ENCODE measurements around the gene TRIM56. TPM values are rescaled to one million over a fixed set of nuclear protein-coding genes. Genes with fewer than 3 reads are reported as not detected.
"Not testable (repeated sequence)": the region's sequence is repeated elsewhere in the genome, so short reads cannot be mapped to it uniquely, and the experiment has no call there.

Gene TRIM56, protein sequence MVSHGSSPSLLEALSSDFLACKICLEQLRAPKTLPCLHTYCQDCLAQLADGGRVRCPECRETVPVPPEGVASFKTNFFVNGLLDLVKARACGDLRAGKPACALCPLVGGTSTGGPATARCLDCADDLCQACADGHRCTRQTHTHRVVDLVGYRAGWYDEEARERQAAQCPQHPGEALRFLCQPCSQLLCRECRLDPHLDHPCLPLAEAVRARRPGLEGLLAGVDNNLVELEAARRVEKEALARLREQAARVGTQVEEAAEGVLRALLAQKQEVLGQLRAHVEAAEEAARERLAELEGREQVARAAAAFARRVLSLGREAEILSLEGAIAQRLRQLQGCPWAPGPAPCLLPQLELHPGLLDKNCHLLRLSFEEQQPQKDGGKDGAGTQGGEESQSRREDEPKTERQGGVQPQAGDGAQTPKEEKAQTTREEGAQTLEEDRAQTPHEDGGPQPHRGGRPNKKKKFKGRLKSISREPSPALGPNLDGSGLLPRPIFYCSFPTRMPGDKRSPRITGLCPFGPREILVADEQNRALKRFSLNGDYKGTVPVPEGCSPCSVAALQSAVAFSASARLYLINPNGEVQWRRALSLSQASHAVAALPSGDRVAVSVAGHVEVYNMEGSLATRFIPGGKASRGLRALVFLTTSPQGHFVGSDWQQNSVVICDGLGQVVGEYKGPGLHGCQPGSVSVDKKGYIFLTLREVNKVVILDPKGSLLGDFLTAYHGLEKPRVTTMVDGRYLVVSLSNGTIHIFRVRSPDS
- 16.0 and 17.2 TPM in 2 replicates for total RNA-seq
- long read RNA-seq, partial matches to known transcripts: 1 of 4 reads
- long read RNA-seq, other reads (novel, unspliced or antisense): 3 of 4 reads

DNA sequence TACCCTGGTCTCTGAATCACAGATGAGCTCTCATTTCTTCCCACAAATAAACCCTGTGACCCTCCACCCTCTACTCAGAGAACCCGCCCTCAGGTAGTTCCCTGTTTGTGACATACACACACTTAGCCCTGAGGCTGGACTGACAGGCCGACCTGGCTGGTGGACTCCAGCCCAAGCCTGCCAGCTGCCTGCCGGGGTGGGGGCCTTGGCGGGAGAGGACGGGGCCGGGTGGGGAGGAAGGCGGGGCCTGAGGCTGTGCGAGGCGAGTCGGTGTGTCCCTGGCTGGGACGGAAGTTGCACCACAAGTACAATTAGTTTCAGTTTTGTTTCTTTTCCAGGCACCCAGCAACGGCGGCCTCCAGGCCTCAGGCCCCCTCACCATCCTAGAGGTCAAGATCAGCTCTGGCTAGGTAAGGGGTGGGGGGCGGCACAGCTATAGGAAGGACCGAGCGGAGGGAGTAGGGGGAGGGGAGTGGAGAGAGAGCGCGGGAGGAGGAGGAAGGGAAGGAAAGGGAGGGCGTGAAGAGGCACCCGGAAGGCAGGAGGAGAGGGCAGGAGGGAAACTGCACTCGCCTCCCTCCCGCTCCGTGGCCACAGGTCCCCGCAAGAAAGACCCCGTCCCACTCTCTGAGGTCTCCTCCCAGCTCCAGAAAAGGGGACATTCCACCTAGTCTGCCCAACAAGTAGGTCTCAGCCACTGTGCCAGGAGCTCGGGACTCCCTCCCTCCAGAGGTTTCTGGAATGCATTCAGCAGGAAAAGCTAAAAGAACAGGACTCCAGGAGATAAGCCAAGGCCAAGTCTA lies at the start of gene TRIM56:
TSS of gene TRIM56 (plus strand) at position 320 of the 803 bp plus-strand sequence. CDS start 1,832 bp downstream, outside the sequence.
- TF ChIP-seq, protein P1, sequence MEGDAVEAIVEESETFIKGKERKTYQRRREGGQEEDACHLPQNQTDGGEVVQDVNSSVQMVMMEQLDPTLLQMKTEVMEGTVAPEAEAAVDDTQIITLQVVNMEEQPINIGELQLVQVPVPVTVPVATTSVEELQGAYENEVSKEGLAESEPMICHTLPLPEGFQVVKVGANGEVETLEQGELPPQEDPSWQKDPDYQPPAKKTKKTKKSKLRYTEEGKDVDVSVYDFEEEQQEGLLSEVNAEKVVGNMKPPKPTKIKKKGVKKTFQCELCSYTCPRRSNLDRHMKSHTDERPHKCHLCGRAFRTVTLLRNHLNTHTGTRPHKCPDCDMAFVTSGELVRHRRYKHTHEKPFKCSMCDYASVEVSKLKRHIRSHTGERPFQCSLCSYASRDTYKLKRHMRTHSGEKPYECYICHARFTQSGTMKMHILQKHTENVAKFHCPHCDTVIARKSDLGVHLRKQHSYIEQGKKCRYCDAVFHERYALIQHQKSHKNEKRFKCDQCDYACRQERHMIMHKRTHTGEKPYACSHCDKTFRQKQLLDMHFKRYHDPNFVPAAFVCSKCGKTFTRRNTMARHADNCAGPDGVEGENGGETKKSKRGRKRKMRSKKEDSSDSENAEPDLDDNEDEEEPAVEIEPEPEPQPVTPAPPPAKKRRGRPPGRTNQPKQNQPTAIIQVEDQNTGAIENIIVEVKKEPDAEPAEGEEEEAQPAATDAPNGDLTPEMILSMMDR (conservative IDR thresholded peaks at IDR 0.05): no peak
- Mint-ChIP-seq H3K4me3 (peak within 1 kb of the TSS; percentile 89), H3K27ac (ENCODE audit: unreplicated experiment) (peak within 1 kb of the TSS; percentile 93), H3K9me3 (no peaks in the 10 kb centered on the region), H3K27me3 (ENCODE audit: low read depth) (peaks cover 3% of the 10 kb centered on the region), H3K36me3 (ENCODE audit: low read depth) (peaks cover 2% of the 10 kb centered on the region), H3K4me1 (peaks cover 15% of the 10 kb centered on the region)
- DNase-seq (ENCODE audit: low read depth, low spot score): peak; percentile 53

DNA sequence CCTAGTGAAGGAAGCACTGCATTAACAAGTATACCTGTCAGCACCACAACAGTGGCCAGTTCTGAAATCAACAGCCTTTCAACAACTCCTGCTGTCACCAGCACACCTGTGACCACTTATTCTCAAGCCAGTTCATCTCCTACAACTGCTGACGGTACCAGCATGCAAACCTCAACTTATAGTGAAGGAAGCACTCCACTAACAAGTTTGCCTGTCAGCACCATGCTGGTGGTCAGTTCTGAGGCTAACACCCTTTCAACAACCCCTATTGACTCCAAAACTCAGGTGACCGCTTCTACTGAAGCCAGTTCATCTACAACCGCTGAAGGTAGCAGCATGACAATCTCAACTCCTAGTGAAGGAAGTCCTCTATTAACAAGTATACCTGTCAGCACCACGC lies 49.3 kb upstream of the TRIM56 start:
- peaks cover 5% of the 10 kb centered on the region for H3K27me3 Mint-ChIP-seq (ENCODE audit: low read depth)
- peaks cover 5% of the 10 kb centered on the region for H3K9me3 Mint-ChIP-seq
- no peak overlapping the region for H3K4me3 Mint-ChIP-seq

DNA sequence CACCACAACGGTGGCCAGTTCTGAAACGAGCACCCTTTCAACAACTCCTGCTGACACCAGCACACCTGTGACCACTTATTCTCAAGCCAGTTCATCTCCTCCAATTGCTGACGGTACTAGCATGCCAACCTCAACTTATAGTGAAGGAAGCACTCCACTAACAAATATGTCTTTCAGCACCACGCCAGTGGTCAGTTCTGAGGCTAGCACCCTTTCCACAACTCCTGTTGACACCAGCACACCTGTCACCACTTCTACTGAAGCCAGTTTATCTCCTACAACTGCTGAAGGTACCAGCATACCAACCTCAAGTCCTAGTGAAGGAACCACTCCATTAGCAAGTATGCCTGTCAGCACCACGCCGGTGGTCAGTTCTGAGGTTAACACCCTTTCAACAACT lies 44.0 kb upstream of the TRIM56 start:
- H3K27me3 Mint-ChIP-seq (ENCODE audit: low read depth): peaks cover 13% of the 10 kb centered on the region
- not testable (repeated sequence) for H3K4me3 Mint-ChIP-seq; H3K27ac Mint-ChIP-seq (ENCODE audit: unreplicated experiment); H3K9me3 Mint-ChIP-seq; H3K36me3 Mint-ChIP-seq (ENCODE audit: low read depth); H3K4me1 Mint-ChIP-seq; DNase-seq (ENCODE audit: low read depth, low spot score)

More for the DNA sequence above, 49.3 kb upstream of the TRIM56 start:
- TF ChIP-seq, protein P1 (conservative IDR thresholded peaks at IDR 0.05): no peak
- Mint-ChIP-seq H3K4me1 (no peaks in the 10 kb centered on the region), H3K27ac (ENCODE audit: unreplicated experiment) (no peak overlapping the region), H3K36me3 (ENCODE audit: low read depth) (no peaks in the 10 kb centered on the region)
- DNase-seq (ENCODE audit: low read depth, low spot score): no peak

DNA sequence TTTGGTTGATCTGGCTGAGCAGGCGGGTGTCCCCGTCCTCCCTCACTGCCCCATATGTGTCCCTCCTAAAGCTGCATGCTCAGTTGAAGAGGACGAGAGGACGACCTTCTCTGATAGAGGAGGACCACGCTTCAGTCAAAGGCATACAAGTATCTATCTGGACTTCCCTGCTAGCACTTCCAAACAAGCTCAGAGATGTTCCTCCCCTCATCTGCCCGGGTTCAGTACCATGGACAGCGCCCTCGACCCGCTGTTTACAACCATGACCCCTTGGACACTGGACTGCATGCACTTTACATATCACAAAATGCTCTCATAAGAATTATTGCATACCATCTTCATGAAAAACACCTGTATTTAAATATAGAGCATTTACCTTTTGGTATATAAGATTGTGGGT lies 26.9 kb upstream of the TRIM56 start:
- H3K27ac Mint-ChIP-seq (ENCODE audit: unreplicated experiment): no peak overlapping the region
- no peaks in the 10 kb centered on the region for H3K36me3 Mint-ChIP-seq (ENCODE audit: low read depth)
- peaks cover 4% of the 10 kb centered on the region for H3K4me1 Mint-ChIP-seq
- DNase-seq (ENCODE audit: low read depth, low spot score): peak; percentile 80
- no peaks in the 10 kb centered on the region for H3K9me3 Mint-ChIP-seq
- no peak overlapping the region for H3K4me3 Mint-ChIP-seq
- H3K27me3 Mint-ChIP-seq (ENCODE audit: low read depth): peaks cover 77% of the 10 kb centered on the region
- TF ChIP-seq, protein P1 (conservative IDR thresholded peaks at IDR 0.05): no peak

DNA sequence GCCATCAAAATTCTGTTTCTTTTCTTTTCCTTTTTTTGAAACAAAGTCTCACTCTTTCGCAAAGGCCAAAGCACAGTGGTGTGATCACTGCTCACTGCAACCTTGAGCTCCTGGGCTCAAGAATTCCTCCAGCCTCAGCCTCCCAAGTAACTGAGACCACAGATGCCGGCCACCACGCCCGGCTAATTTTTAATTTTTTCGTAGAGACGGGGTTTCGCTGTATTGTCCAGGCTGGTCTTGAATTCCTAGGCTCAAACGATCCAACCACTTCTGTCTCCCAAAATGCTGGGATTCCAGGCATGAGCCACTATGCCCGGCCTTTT lies 25.7 kb upstream of the TRIM56 start:
- Mint-ChIP-seq H3K4me1 (peaks cover 4% of the 10 kb centered on the region), H3K4me3 (no peak overlapping the region), H3K27me3 (ENCODE audit: low read depth) (peaks cover 79% of the 10 kb centered on the region), H3K36me3 (ENCODE audit: low read depth) (no peaks in the 10 kb centered on the region), H3K27ac (ENCODE audit: unreplicated experiment) (no peak overlapping the region), H3K9me3 (no peaks in the 10 kb centered on the region)
- TF ChIP-seq, protein P1 (conservative IDR thresholded peaks at IDR 0.05): peak; percentile 3
- DNase-seq (ENCODE audit: low read depth, low spot score): no peak
